Measurements from ENCODE around the gene SPTLC2.
A peak's percentile ranks its signal among the peaks of the same experiment; 100 is the strongest.

SPTLC2 gene

DNA sequence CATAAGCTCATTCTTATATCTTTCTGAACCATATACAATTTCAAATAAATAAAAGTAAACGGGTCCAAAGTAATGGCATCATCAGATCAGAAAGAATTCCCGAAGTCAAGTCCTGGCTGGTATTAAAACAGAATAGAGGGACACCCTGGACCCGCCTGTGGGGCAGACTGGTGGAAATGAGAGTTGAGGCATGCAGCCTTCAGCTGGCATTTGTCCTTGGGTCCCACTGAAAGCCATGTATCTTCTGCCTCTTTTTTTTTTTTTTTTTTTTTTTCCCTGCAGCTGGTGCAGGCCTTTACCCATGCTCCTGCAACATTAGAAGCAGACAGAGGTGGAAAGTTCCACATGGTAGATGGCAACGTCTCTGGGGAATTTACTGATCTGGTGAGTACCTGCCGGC is 148.6 kb downstream of the SPTLC2 start:
- DNase-seq (ENCODE audit: low read depth in 2 of 2) = no peak

DNA sequence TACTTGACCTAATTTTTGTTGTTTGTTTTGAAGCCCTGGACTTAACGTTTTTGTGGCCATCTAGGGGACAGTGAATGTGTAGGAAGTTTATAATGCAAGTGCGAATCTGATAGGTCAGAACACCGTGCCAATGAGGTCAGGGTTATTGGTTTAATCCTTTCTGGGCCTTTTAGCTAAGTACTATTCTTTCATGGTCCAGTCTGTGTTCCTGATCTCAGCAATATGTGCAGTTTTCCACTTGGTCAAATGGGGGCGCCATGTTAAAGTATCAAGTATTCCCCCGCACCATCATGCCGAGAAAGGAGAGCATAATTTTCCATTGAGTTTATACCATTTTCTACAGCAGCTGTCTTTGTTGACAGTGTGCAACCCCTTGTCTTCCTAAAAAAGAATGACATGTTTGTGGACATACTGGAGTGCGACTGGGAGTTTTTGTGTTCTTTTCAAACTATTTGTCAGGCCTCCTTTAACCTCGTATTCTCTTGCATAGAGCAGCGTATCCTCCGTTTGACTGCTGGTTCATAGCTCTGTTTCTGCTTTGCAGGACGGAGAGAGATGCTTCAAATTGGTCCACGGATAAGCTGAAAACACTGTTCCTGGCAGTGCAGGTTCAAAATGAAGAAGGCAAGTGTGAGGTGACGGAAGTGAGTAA is 157.2 kb downstream of the SPTLC2 start:
- DNase-seq (ENCODE audit: low read depth in 2 of 2) = peak in 1 of 2 donors; percentile 32

DNA sequence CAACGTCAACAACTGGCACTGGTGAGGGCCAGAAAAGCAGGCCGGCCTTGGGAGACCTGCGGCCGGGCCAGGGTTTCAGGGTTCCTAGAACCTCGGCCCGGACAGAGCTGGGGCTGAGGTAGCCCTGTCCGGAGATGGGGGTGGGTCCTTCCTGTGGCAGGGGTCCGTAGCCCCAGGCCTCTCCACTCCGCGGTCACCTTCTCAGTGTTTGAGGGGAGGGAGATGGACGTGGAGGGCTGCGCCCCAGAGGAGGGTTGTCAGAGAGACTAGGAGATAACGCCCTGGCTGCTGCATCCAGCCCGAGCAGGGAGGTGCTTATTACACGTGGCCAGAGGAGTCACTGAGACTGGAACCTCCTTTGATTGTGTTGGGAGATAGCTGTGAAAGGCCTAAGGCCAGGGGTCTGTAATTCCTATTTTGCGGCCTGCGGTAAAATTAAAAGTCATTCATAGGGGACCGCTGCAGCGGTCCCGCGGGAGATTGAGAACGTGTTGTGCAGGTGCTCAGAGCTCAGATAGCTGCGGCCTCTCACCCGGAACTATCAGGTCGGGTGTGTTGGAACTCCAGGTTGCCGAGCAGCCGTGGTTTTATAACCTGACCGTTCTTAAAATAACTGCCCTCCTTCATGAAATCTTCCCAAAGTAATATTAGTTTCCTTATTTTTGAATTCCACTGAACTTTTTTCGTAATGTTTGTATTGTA is 158.0 kb downstream of the SPTLC2 start:
- DNase-seq (ENCODE audit: low read depth in 2 of 2) = peak in 1 of 2 donors; percentile 17

DNA sequence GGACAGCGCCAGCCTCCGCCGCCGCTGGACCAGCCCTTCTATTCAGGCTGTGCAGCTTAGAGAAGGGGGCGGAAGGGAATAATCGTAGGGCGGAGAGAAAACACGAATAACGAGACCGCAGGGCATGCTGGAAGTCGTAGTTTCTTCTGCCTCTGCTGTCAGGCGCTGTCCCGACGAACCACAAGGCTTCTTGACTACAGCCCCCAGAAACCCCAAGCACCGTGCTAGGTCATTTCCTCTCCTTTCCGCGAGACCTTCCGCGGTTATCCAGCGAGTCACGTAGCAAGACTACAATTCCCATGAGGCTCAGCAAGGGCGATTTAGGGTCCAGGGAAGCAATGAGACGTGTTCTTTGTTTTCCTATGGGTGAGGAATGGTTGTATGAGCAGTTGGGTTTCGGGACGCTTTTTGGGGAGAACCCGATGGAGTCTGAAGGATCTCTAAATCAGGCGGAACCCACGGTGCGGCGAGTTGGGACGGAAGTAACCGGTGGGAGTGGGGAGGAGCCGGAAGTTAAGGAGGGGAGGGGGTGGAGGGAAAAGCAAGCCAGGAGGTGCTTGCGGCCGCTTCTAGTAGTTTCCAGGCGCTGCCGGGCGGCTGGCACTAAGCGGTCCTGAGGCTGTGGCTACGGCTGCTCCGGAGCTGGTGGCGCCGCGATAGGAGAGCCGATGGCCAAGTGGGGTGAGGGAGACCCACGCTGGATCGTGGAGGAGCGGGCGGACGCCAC is 158.8 kb downstream of the SPTLC2 start, which contains the start of the genes AHSA1 and VIPAS39:
TSS of gene AHSA1 (plus strand) at position 572 of the 727 bp plus-strand sequence. CDS start at position 669, 97 bp downstream.
TSS of gene VIPAS39 (minus strand) at position 80 of the 727 bp plus-strand sequence. CDS start 3,499 bp downstream, outside the sequence.
- DNase-seq (ENCODE audit: low read depth in 2 of 2) = peak; percentile 86 to 94

DNA sequence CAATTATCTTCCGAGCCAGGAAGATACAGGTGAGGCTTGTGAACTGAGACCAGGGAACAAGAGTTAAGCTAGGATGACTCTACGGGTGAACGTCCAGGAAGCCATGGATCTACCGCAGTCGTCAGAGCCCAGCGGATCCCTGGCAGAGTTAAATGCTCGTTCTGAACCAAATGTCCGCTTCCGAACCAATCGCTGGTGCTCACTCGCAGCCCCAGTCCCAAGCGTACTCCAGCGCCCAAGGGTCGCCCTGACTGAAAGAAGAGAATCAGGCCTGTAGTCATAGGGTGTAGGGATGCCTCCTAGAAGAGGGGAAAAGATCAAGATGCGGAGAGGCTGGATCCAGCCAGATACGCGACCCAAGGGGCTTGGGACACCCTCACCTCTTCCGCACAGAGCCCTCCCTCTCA is 159.3 kb downstream of the SPTLC2 start:
- no peak for DNase-seq (ENCODE audit: low read depth in 2 of 2)

Data from stimulated activated CD8-positive, alpha-beta memory T cell treated with anti-CD3 and anti-CD28 coated beads, Interleukin-15, amount 100 ng/mL, for 4 hours (primary cell).